HepG2 (cell line): ENCODE measurements around the gene LDLRAD4. TPM values are rescaled to one million over a fixed set of nuclear protein-coding genes. Genes with fewer than 3 reads are reported as not detected.

Source experiments
- CHCHD3 ChIP-seq: sonication (generic); formaldehyde crosslinking; IDR thresholded peaks from 2 replicates; pipeline ENCODE4 v1.8.0; 2022; ENCODE audit warnings: mild to moderate bottlenecking, missing genetic modification reagents, moderate library complexity
- IKZF5 ChIP-seq: IDR thresholded peaks from 2 replicates; pipeline ENCODE4 v1.6.1; 2018; ENCODE audit warnings: missing genetic modification reagents, mild to moderate bottlenecking, missing compliant biosample characterization
- RARG ChIP-seq: sonication (generic); formaldehyde crosslinking; IDR thresholded peaks from 2 replicates; pipeline ENCODE4 v1.4.0; 2020; ENCODE audit warnings: low read depth, mild to moderate bottlenecking, missing genetic modification reagents
- TIGD3 ChIP-seq: sonication (generic); formaldehyde crosslinking; IDR thresholded peaks from 2 replicates; pipeline ENCODE4 v1.5.1; 2020; ENCODE audit warnings: mild to moderate bottlenecking, missing genetic modification reagents, borderline replicate concordance
- ZNF281 ChIP-seq: sonication (generic); formaldehyde crosslinking; IDR thresholded peaks from 2 replicates; pipeline ENCODE4 v1.4.0; 2020; ENCODE audit warnings: missing genetic modification reagents, borderline replicate concordance
- ZNF770 ChIP-seq: sonication (generic); formaldehyde crosslinking; IDR thresholded peaks from 2 replicates; pipeline ENCODE4 v1.5.0; 2020; ENCODE audit warnings: mild to moderate bottlenecking, missing genetic modification reagents
- polyA plus RNA-seq, 8 experiments: library from polyadenylated mRNA; depleted of rRNA in 3 of 8; stranded (reverse) in 7 of 8; unstranded in 1 of 8; fragments of >200 nt; fragmentation: Illumina TruSeq in 4 of 8; extraction: Trizol in 4 of 8; gene quantifications; 2 replicates each; pipeline versions ENCODE4 v1.2.1 to v1.2.3, GENCODE V29; 2011 to 2016; ENCODE audit warnings: low read depth in 4 of 8, missing spikeins in 1 of 8, mixed read lengths in 1 of 8; ENCODE audit not compliant: insufficient read depth in 1 of 8
- total RNA-seq, 5 experiments: library from RNA; depleted of rRNA; stranded (reverse); fragments of >200 nt; fragmentation: Illumina TruSeq; extraction: Trizol; gene quantifications; 2 replicates each; pipeline ENCODE4 v1.2.3, GENCODE V29; 2016; ENCODE audit warnings: low read depth in 1 of 5

LDLRAD4 gene
- total and polyA plus RNA-seq, 2 of the 13 experiments (the other 11 are each of a cell fraction or from before 2014, with no cell fraction given) = 13.6 to 20.9 TPM

GRCh38 chr18:13425357-13426091 lies 207.0 kb downstream of the LDLRAD4 start (continued):
- no peak for TF ChIP-seq IKZF5 (CRISPR knock-in tag)
- TF ChIP-seq RARG (CRISPR knock-in tag) = no peak
- TF ChIP-seq ZNF770 (CRISPR knock-in tag) = no peak
- TF ChIP-seq CHCHD3 = no peak
- no peak for TF ChIP-seq ZNF281 (CRISPR knock-in tag)
- no peak for TF ChIP-seq TIGD3 (CRISPR knock-in tag)
